Activated CD4-positive, alpha-beta T cell treated with anti-CD3 and anti-CD28 coated beads, Interleukin-2, amount 10 ng/mL, durations not matched to agents 7 days and 5 days (primary cell): ENCODE data around the gene LIMS2. TPM values are rescaled to one million over a fixed set of nuclear protein-coding genes. Genes with fewer than 3 reads are reported as not detected.

Source experiments
- CTCF ChIA-PET: fragments of 350-600 bp; sonication (Branson Sonifier 250); formaldehyde crosslinking; loops from one replicate; lab custom pipeline; 2021; ENCODE audit warnings: antibody characterized with exemption; lab: Charles Lee
- POLR2A ChIA-PET: fragments of 350-600 bp; sonication (Branson Sonifier 250); formaldehyde crosslinking; loops from one replicate; lab custom pipeline; 2021; ENCODE audit warnings: antibody characterized with exemption; lab: Charles Lee
- DNase-seq: peaks from one replicate; pipeline ENCODE4 v3.0.0-alpha.2; 2020
- H3K27ac Mint-ChIP-seq: one replicate; pipeline ENCODE4 v1.8.0; 2021; ENCODE audit warnings: mild to moderate bottlenecking, moderate library complexity, mixed read lengths
- H3K27me3 Mint-ChIP-seq: one replicate; pipeline ENCODE4 v1.8.0; 2021; ENCODE audit warnings: mixed read lengths
- H3K36me3 Mint-ChIP-seq: one replicate; pipeline ENCODE4 v1.8.0; 2021; ENCODE audit warnings: low read depth, mixed read lengths
- H3K4me1 Mint-ChIP-seq: one replicate; pipeline ENCODE4 v1.8.0; 2021; ENCODE audit warnings: mixed read lengths
- H3K4me3 Mint-ChIP-seq: one replicate; pipeline ENCODE4 v1.8.0; 2021; ENCODE audit warnings: mild to moderate bottlenecking, moderate library complexity, mixed read lengths
- H3K9me3 Mint-ChIP-seq: one replicate; pipeline ENCODE4 v1.8.0; 2021; ENCODE audit warnings: mixed read lengths
- total RNA-seq, 2 experiments: library from RNA; stranded (reverse); gene quantifications; one replicate each; pipeline ENCODE4 v1.2.3, GENCODE V29; 2021

The LIMS2 gene
- total RNA-seq, 2 experiments from 2014 or later: 34.2 to 36.4 TPM

DNA sequence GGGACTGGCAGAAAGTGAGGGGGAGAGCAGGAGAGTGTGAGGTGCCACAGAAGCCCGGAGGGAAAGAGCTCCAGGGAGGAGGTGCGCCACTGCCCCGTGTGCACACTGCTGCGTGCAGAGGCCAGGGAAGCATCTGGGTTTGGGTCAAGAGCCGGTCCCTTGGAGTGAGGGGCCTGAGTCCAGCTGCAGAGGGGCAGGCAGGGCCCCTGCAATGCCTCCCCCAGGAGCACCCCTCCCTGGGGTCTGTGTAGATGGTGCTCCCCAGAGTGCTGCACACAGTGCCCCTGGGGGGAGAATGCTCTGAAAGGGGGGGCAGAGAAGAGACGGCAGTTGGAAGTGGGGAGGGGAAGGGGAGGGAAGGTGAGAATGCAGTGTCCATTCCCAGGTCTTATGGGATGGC, 3.7 kb upstream of the LIMS2 start:
- Mint-ChIP-seq H3K27me3 (peaks cover 43% of the 10 kb centered on the region), H3K9me3 (no peaks in the 10 kb centered on the region), H3K27ac (no peak overlapping the region), H3K36me3 (peaks cover 2% of the 10 kb centered on the region), H3K4me1 (peaks cover 17% of the 10 kb centered on the region), H3K4me3 (no peak overlapping the region)
- no peak for DNase-seq
- POLR2A ChIA-PET: no interaction called here
- CTCF ChIA-PET: no interaction called here

DNA sequence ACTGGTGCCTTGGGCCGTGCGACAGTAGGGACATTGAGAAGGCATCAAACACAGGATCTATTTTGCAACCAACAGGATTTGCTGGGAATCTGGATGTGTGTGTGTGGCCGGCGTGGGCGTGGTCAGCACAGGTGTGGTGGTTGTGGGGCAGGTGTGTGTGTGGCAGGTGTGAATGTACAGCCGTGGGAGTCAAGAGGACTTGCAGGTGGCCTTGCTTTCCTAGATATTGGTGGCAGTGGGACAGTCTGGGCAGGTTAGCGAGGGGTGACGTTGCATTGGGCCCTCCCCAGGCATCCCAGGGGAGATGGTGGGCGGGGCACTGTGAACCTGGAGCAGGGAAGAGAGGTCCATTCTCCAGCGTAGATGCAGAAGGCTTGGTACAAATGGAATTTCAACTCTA, 3.2 kb upstream of the LIMS2 start:
- peaks cover 47% of the 10 kb centered on the region for H3K27me3 Mint-ChIP-seq
- CTCF ChIA-PET: no interaction called here
- no peaks in the 10 kb centered on the region for H3K9me3 Mint-ChIP-seq
- peaks cover 17% of the 10 kb centered on the region for H3K4me1 Mint-ChIP-seq
- H3K36me3 Mint-ChIP-seq: peaks cover 2% of the 10 kb centered on the region
- POLR2A ChIA-PET: no interaction called here
- H3K27ac Mint-ChIP-seq: no peak overlapping the region
- no peak for DNase-seq
- no peak overlapping the region for H3K4me3 Mint-ChIP-seq

DNA sequence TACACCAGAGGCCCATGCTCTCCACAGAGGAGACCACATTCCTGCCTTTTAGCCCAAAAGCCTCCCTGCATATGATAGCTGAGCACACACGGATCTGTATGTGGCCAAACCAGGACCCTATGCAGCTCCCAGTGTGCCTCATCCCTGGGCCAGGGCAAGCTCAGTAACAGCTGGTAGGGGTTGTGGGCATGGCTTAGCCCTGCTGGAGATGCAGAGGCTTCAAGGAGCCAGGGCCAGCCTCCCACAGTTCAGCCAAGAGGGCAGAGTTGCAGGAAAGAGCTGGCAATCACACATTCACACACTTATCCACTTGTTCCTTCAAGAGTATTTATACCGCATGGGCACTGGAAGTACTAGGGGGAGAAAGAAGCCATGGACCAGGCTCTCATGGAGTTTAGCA, 1.6 kb upstream of the LIMS2 start:
- Mint-ChIP-seq H3K4me3 (no peak overlapping the region), H3K36me3 (peaks cover 2% of the 10 kb centered on the region), H3K9me3 (no peaks in the 10 kb centered on the region), H3K27ac (no peak overlapping the region), H3K27me3 (peaks cover 55% of the 10 kb centered on the region), H3K4me1 (peaks cover 15% of the 10 kb centered on the region)
- ChIA-PET CTCF (interaction anchor here (0.8 to 1.3 kb wide), 2 partner anchors 27 to 40 kb away, joined by 3 to 4 read pairs; no protein-coding TSS in a partner anchor), POLR2A (no interaction called here)
- DNase-seq: no peak

DNA sequence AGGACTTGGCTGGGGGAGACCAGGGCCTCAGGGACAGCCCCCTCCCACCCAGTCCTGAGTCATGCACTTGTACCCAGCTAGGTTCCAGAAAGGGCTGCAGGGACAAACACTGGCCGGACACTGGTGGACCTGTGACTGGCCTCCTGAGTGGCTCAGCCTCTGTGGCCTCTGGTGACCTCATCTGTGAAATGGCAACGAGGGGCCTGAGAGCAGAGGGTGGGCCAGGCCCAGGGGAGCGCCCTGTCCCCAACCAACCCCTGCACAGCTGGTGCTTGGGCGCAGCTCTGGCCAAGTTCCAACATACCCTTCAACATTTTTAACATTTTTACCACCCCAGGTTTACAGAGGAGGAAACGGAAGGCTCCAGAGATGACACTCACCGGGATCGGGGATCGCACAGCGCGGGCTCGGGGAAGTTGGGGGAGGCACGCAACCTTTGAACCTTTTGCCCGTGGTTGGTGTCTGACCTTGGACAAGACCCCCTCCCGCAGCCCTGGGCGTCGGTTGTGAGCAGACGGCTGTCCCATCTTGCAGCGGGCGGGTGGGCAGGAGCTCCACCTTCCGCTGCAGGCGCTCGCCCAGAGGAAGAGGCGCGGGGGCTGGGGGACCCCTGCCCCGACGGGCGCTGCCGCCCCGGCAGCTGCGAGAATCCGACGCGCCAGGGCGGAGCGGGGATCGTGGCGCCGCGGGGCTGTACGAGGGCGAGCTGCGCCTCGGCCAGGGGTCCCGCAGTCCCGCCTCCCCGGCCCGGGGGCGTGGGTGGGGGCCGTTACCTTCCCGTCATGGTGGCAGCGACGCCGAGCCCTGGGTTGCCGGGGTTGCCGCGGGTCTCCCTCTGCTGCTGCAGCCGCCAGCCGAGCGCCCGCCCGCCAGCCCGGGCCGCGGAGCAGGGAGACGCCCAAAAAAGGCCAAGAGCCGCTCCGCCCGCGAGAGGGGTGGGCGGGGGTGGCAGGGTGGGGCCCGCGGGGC, 805 bp downstream of the LIMS2 start:
- Mint-ChIP-seq H3K9me3 (no peaks in the 10 kb centered on the region), H3K4me1 (peaks cover 10% of the 10 kb centered on the region), H3K4me3 (peak overlapping the region; percentile 44), H3K27me3 (peaks cover 64% of the 10 kb centered on the region), H3K36me3 (peaks cover 2% of the 10 kb centered on the region), H3K27ac (no peak overlapping the region)
- ChIA-PET POLR2A (no interaction called here), CTCF (no interaction called here)
- DNase-seq: peak; percentile 20

DNA sequence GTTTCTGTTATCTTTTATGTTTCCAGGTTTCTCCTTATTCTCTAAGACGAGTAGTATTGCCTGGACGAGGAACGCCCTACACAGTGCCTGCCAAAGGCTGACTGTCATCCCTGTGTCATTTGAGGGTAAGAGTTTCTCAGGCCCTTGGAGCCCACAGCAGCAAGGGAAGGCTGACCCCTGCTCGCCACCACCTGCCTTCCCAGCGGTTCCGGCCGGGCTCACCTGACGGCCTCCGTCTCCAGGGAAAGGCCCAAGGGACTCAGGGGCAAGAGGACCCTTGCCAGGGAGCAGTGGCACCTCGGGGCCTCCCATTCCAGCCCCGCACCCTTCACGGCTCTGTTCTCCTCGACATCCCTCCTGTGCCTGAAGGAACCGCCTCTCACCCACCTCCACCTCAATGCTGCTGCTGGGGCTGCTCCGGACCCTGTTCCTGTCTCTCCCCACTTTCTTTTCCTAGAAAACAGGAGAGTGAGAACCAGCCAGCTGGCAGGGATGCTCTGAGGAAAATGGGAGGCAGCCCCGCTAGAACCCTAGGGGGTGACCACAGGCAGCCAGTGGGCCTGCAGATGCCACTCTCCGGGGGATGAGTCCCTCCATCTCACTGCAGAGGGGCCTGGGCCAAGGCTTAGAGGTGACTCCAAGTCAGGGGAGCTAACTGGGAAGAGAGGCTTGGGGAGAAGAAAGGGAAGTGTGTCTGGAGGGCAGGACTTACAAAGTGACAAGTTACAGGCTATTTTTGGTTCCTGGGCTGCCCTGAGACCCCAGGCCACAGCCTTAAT, 1.9 kb downstream of the LIMS2 start:
- H3K27me3 Mint-ChIP-seq: peaks cover 64% of the 10 kb centered on the region
- H3K9me3 Mint-ChIP-seq: no peaks in the 10 kb centered on the region
- H3K36me3 Mint-ChIP-seq: peaks cover 2% of the 10 kb centered on the region
- ChIA-PET POLR2A (no interaction called here), CTCF (interaction anchor here (0.6 kb wide), 1 partner anchor 123 kb away, joined by 3 read pairs; no protein-coding TSS in a partner anchor)
- peaks cover 10% of the 10 kb centered on the region for H3K4me1 Mint-ChIP-seq
- no peak overlapping the region for H3K4me3 Mint-ChIP-seq
- H3K27ac Mint-ChIP-seq: no peak overlapping the region
- no peak for DNase-seq

DNA sequence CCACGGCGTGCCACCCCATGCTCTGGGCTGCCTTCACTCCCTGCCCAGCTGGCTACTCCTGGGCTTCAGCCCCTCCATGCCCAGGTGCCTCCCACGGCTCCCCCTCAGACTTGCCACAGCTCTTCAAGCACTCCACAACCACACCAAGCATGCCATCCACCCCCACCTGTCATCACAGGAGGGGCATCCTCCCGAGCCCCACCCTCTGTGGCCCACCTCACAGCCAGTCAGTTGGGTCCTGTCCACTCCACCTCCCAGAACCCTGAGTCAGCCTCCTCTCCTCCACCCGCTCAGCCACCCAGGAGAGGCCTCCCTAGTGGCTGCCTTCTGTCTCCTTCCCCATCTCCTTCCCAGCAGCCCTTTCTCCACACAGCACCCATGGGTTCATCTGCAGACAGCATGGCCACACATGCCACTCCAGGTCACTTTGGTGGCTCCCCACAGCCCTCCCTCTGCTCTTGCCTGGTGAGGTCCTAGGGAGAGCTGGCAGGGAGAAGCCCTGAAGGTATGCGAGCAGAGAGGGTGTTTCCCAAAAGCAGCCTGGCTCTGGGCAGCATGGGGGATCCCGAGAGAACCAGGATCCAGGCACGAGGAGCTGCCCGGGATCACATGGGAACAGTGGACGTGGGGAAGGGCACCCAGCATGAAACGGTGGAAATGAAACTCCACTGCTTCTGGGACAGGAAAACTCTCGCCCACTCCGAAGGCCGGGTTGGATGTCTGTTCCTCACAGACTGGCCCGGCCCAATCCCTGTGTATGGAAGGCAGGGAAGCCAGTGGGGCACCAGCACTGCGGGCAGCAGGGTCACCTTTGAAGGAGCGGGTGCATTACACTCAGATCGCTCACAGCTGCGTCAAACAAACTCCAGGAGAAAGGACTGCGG, 2.7 kb downstream of the LIMS2 start:
- H3K36me3 Mint-ChIP-seq: peaks cover 2% of the 10 kb centered on the region
- DNase-seq: no peak
- H3K4me1 Mint-ChIP-seq: peaks cover 10% of the 10 kb centered on the region
- CTCF ChIA-PET: interaction anchor here (0.6 kb wide), 1 partner anchor 124 kb away, joined by 3 read pairs; no protein-coding TSS in a partner anchor
- H3K9me3 Mint-ChIP-seq: no peaks in the 10 kb centered on the region
- no peak overlapping the region for H3K27ac Mint-ChIP-seq
- POLR2A ChIA-PET: no interaction called here
- no peak overlapping the region for H3K4me3 Mint-ChIP-seq
- peaks cover 56% of the 10 kb centered on the region for H3K27me3 Mint-ChIP-seq

DNA sequence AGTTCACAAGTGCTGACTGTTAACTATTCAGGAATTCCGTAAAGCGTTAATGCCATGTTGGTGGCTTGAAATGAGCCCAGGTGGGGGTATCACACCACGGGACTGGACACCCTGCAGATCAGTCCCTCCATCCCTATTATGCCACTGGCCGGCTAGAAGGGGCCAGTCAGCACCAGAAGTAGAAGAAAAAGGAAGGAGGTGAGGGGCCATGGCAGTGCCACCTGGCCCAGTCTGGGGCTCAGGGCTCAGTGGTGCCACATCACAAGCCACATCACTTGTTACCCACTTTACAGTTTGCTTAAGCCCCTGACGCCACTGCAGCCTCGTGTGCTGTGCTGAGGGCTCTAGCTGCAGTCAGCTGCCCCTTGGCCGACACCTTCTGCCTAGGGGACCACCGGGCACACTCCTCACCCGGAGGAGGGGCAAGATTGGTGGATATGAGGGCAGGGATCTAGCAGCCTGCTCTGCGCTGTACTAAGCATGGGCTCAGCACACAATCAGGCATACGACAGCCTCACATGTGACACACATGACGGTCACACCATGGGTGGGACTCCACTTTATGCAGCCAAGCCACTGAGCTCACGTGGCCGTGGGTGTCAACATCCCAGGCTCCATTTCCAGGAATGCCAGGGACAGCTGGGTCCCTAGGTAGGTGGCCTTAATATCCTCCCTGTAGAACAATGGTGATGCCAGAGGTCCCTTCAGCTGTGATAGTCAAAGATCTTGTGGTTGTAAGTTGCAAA, 3.6 kb downstream of the LIMS2 start:
- CTCF ChIA-PET: no interaction called here

DNA sequence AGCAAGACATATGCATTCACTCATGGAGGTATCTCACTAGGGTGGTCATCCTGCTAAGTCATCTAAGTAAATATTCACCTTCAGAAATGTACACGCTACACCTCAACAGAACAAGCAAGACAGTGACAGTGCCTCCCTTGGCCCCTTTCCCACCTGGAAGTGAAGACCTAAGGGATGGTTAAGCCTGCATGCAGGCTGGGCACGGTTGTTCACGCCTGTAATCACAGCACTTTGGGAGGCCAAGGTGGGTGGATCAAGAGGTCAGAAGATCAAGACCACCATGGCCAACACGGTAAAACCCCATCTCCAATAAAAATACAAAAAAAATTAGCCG, 4.4 kb downstream of the LIMS2 start:
- Mint-ChIP-seq H3K27me3 (peaks cover 56% of the 10 kb centered on the region), H3K27ac (no peak overlapping the region), H3K36me3 (no peaks in the 10 kb centered on the region), H3K9me3 (no peaks in the 10 kb centered on the region), H3K4me3 (no peak overlapping the region), H3K4me1 (peaks cover 8% of the 10 kb centered on the region)
- no peak for DNase-seq
- POLR2A ChIA-PET: no interaction called here
- CTCF ChIA-PET: no interaction called here

More for the DNA sequence above, 3.6 kb downstream of the LIMS2 start:
- Mint-ChIP-seq H3K27me3 (peaks cover 54% of the 10 kb centered on the region), H3K27ac (no peak overlapping the region), H3K36me3 (peaks cover 2% of the 10 kb centered on the region), H3K9me3 (no peaks in the 10 kb centered on the region), H3K4me1 (peaks cover 10% of the 10 kb centered on the region), H3K4me3 (no peak overlapping the region)
- no peak for DNase-seq
- POLR2A ChIA-PET: no interaction called here

DNA sequence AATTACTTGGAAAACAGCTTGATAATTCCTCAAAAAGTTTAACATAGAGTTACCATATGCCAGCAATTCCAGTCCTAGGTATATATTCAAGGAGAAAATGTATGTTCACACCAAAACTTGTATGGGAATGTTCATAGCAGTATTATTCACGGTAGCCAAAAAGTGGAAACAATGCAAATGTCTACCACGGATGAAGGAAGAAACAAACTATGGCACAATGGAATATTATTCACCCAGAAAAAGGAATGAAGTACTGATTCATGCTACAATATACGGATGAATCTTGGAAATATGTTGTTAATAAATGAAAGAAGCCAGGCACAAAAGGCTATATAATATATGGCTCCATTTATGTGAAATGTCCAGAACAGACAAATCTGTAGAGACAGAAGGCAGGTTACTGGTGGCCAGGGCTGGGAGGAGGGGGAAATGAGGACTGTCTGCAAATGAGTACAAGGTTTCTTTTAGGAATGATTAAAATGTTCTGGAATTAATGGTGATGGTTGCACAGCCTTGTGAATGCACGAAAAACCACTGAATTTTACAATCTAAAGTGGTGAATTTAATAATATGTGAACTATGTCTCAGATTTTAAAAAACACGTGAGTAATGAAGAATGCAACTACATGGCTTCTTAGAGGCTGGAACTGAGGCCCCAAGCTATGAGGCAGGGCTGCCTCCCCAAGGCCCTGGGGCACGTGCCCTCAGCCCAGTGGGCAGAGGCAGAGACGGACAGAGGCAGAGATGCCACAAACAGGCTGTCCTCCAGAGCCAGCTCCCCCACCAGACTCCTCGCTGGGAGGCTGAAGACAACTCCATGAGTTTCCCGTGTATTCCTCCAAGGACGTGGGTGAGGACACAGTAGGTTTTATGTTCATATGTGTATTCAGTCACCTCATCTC, 5.0 kb downstream of the LIMS2 start:
- CTCF ChIA-PET: no interaction called here
- no peak overlapping the region for H3K4me3 Mint-ChIP-seq
- POLR2A ChIA-PET: no interaction called here
- no peak for DNase-seq
- H3K9me3 Mint-ChIP-seq: no peaks in the 10 kb centered on the region
- H3K36me3 Mint-ChIP-seq: no peaks in the 10 kb centered on the region
- no peak overlapping the region for H3K27ac Mint-ChIP-seq
- peaks cover 5% of the 10 kb centered on the region for H3K4me1 Mint-ChIP-seq
- H3K27me3 Mint-ChIP-seq: peaks cover 58% of the 10 kb centered on the region

DNA sequence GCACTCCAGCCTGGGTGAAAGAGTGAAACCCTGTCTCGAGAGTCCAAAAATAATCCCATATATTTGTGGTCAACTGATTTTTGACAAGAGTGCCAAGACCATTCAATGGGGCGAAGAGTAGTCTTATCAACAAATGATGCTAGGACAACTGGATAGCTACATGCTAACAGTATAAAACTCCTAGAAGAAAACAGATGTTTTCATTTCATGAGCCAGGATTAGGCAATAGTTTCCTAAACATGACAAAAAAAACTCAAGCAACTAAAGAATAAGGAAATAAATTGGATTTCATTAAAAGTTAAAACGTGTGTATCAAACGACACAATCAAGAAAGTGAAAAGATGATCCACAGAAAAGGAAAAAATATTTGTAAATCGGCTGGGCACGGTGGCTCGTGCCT, 6.3 kb downstream of the LIMS2 start:
- Mint-ChIP-seq H3K4me3 (no peak overlapping the region), H3K36me3 (no peaks in the 10 kb centered on the region), H3K9me3 (no peaks in the 10 kb centered on the region), H3K4me1 (no peaks in the 10 kb centered on the region), H3K27me3 (peaks cover 62% of the 10 kb centered on the region), H3K27ac (no peak overlapping the region)
- POLR2A ChIA-PET: no interaction called here
- CTCF ChIA-PET: no interaction called here
- no peak for DNase-seq

DNA sequence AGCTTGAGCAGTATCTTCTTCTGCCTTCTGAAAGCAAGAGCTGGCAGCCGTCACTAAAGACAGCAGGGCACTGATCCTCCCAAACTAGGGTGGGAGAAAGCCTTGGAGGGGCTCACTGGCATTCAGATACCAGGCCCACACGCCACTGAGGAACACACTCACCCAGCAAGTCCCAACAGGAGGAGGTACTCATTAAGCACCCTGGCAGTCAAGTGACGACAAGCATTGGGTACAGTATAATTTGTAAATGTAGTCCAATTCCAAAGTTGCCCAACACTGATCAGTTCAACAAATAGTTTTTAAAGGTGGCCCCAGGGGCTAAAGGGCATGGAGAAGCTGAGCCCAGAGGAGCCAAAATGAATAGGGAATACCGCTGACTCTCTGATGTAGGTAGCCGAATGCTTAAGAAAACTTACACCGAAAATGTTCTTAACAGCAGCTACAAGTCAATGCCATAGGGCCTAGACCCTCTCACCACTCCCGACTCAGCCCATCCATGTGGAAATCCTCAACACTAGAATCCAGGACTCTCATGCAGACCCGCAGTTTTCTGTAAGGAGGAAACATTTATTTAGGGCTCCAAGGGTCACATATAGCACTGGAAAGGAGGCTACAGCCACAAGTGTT, 9.9 kb downstream of the LIMS2 start:
- ChIA-PET CTCF (interaction anchor here (0.6 to 1.8 kb wide), 3 partner anchors 15 to 420 kb away, joined by 3 to 7 read pairs (median 5); no protein-coding TSS in a partner anchor), POLR2A (no interaction called here)
- no peaks in the 10 kb centered on the region for H3K36me3 Mint-ChIP-seq
- no peak for DNase-seq
- no peak overlapping the region for H3K4me3 Mint-ChIP-seq
- peaks cover 4% of the 10 kb centered on the region for H3K4me1 Mint-ChIP-seq
- H3K9me3 Mint-ChIP-seq: no peaks in the 10 kb centered on the region
- no peak overlapping the region for H3K27ac Mint-ChIP-seq
- H3K27me3 Mint-ChIP-seq: peaks cover 55% of the 10 kb centered on the region
